ENCODE results near the gene NEIL1.

- no peak for TF ChIP-seq CTCF (IDR thresholded peaks at IDR 0.05)
- no peak for TF ChIP-seq POLR2AphosphoS5 (IDR thresholded peaks at IDR 0.05)
- no peak for TF ChIP-seq POLR2A (IDR thresholded peaks at IDR 0.05)
Measured at GRCh38 chr15:75361989-75362641, 15.3 kb downstream of the NEIL1 start.

Measured in breast epithelium (tissue), 3 donors.